NCI-H345 treated with DMSO at 0.1 percent for 48 hours (cell line): ENCODE results near the gene SIRPG.
"Not testable (repeated sequence)": the region's sequence is repeated elsewhere in the genome, so short reads cannot be mapped to it uniquely, and the experiment has no call there.

Experiments
- DNase-seq: peaks from one replicate; lab custom pipeline; 2025; ENCODE audit not compliant: unreplicated experiment; lab: John Stamatoyannopoulos, UW

SIRPG gene

GRCh38 chr20:1636621-1637020 lies 21.0 kb downstream of the SIRPG start:
- no peak for DNase-seq

GRCh38 chr20:1635291-1635979 lies 22.1 kb downstream of the SIRPG start:
- DNase-seq = no peak

GRCh38 chr20:1633535-1633934 lies 24.0 kb downstream of the SIRPG start:
- DNase-seq = no peak

GRCh38 chr20:1632178-1632577 lies 25.4 kb downstream of the SIRPG start:
- DNase-seq = no peak

- DNase-seq = no peak
Measured at GRCh38 chr20:1631309-1632151, 26.0 kb downstream of the SIRPG start.

GRCh38 chr20:1630186-1630585 lies 27.4 kb downstream of the SIRPG start:
- no peak for DNase-seq

- DNase-seq = no peak
Measured at GRCh38 chr20:1629321-1629720, 28.3 kb downstream of the SIRPG start.

- no peak for DNase-seq
Measured at GRCh38 chr20:1628621-1629020, 29.0 kb downstream of the SIRPG start.

- no peak for DNase-seq
Measured at GRCh38 chr20:1627200-1627550, 30.4 kb downstream of the SIRPG start.

- DNase-seq = no peak
Measured at GRCh38 chr20:1626528-1627199, 30.9 kb downstream of the SIRPG start.

- DNase-seq = no peak
Measured at GRCh38 chr20:1625083-1625690, 32.4 kb downstream of the SIRPG start.

- DNase-seq = no peak
Measured at GRCh38 chr20:1623501-1624205, 33.9 kb downstream of the SIRPG start.

- DNase-seq = no peak
Measured at GRCh38 chr20:1622450-1622849, 35.1 kb downstream of the SIRPG start.

GRCh38 chr20:1621316-1621715 lies 36.3 kb downstream of the SIRPG start:
- DNase-seq = no peak

GRCh38 chr20:1619861-1620444 lies 37.6 kb downstream of the SIRPG start, which contains the start of gene SIRPB1:
SIRPB1 (minus strand) TSS chr20:1620009; CDS start chr20:1619944, 65 bp downstream.
- no peak for DNase-seq

GRCh38 chr20:1618954-1619540 lies 38.5 kb downstream of the SIRPG start:
- DNase-seq = no peak

GRCh38 chr20:1618479-1618878 lies 39.1 kb downstream of the SIRPG start:
- DNase-seq = no peak

- DNase-seq = no peak
Measured at GRCh38 chr20:1616858-1617434, 40.6 kb downstream of the SIRPG start.

GRCh38 chr20:1610404-1610803 lies 47.2 kb downstream of the SIRPG start:
- not testable (repeated sequence) for DNase-seq
